HG02840 (cell line): ENCODE measurements around the gene SUDS3.
"Not testable (repeated sequence)": the region's sequence is repeated elsewhere in the genome, so short reads cannot be mapped to it uniquely, and the experiment has no call there.

Source experiments
- ATAC-seq: cut with Tn5 transposase; IDR thresholded peaks from one replicate; pipeline ENCODE4 v1.9.1; 2021; ENCODE audit warnings: mild to moderate bottlenecking, moderate library complexity, moderate number of reproducible peaks; ENCODE audit not compliant: unreplicated experiment, low FRiP score

The SUDS3 gene, protein sequence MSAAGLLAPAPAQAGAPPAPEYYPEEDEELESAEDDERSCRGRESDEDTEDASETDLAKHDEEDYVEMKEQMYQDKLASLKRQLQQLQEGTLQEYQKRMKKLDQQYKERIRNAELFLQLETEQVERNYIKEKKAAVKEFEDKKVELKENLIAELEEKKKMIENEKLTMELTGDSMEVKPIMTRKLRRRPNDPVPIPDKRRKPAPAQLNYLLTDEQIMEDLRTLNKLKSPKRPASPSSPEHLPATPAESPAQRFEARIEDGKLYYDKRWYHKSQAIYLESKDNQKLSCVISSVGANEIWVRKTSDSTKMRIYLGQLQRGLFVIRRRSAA

DNA sequence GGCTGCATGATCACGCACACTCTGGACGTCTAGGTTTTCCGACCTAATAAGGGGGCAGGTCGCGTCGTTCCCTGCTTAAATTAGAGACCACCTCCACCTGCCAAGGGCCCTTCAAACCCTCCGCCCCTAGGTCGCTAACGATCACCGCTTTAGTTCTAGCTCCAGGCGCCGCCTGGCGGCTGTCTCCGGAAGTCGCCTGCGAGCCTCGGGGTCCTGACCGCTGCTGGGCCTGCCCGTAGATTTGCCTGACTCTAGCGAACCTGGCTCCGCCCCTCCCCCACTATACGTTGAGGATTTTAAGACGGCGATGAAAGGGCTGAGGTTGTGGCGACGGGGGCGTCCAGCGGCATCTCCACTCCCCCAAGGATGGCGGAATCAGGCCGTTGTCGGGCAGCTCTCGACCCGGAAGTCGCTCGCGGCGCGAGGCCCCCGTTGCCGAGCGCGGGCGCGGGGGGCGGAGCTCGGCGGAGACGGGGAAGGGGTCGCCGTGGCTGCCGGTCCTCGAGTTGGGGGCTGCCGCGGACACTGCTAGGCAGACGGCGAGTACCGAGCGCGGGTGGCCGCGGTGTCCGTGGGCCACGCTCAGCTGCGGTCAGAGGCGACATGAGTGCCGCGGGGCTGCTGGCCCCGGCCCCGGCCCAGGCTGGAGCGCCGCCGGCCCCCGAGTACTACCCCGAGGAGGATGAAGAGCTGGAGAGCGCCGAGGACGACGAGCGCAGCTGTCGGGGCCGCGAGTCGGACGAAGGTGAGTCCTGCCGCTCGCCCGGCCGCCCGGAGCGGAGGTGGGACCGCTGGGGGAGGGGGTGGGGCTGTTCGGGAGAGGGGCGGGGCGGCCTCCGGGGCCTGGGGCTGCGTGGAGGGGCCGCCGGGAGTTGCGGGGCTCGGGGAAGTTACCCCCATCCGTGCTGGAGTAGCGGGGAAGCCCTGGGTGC, at the start of gene SUDS3:
SUDS3 (plus strand) TSS at position 467 of the 932 bp plus-strand sequence; CDS start at position 604, 137 bp downstream.
- no peak for ATAC-seq

DNA sequence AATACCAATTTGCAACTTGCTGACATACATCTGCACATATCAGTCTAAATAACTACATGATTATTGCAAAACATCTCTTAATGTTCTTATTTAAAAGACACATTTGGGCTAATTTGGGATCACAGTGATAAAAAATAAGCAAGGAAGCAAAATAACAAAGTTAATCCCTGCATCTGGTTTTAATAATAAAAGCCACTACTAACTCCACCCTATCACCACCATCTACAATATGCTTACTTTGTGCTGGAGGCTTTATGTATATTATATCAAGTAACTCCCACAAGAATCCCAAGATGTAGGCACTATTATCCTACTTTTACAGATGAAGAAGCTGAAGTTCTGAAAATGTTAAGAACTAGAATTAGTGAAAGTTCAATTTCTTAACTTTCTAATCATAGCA, 49.4 kb upstream of the SUDS3 start:
- ATAC-seq, result no peak

DNA sequence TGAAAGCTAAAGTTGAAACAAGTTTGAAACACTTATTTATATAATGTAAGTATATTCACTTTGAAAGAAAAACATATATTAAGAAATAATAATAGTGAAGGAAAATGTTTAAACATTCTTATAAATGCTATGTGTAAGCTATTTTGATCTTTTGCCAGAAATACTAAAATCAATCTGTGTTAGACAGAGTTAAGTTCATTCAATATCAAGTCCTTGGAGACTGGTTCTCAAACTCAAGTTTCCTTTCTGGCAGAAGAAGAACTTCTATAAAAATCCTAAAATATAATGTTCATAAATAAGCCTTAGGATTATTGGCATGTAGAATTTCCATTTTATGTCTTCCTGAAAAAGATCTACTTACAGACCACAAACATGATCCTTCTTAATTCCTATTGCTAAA, 49.0 kb upstream of the SUDS3 start:
- no peak for ATAC-seq

DNA sequence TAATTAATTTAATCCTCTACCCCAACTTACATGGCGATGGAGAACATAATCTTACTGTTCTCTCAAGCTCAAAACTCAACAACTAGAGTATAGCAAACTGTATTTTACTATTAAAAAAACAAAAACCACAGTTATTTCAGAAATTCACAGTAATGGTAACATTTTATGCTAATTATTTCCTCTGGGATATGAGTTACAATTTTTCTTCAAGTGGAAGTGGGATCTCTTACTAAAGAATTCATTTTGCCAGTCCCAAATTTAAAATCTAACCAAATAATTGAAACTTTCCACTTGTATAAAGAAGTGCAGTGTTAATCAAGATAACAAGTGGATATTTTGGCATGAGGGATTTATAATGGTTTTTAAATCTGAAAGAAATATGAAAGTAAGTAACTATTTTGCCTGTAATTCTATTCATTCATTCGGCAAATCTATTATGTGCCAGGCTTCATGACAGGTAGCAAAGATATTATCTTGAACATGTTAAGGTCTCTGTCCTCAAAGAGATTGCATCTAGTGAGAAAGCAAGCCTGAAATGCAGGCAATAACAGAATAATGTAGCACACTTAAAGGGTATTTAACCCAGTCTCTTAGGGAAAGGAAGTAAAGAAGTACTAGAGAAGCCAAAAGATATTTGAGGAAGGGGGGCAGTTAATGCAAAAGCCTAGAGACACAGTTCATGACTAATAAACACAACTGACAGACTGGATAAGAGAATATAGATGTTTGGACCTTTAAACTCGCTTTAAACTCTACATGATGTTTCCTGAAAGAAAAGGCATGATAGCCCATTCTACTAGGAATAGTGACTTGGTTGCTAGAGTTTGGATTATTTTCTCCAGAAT, 47.6 kb upstream of the SUDS3 start:
- no peak for ATAC-seq

DNA sequence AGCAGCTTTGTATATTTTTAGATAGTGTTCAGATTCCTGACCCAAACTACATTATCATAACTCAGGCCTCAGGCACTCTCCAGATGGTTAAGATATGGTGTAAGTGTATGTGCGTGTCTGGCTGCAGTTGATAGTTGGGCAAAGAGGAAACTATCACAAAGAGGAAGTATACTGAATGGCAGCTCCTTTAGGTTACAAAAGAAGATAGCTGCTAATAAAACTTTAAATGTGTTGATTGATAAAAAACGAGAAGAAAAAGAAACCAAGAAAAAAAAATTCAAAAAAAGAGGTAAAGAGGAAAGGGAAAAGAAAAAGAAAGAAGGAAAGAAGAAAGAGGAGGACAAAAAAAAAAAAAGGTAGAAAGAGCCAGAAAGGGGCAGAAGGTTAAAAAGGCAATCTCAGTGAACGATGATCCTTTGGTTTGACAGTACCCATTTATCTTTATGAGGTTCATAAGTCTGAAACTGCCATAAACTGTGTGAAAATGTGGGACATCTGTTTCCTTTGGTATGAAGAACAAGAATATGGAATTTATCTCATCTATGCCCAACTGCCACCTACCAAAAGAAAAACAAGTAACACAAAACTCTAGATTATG, 45.8 kb upstream of the SUDS3 start:
- ATAC-seq, result peak; percentile 63

DNA sequence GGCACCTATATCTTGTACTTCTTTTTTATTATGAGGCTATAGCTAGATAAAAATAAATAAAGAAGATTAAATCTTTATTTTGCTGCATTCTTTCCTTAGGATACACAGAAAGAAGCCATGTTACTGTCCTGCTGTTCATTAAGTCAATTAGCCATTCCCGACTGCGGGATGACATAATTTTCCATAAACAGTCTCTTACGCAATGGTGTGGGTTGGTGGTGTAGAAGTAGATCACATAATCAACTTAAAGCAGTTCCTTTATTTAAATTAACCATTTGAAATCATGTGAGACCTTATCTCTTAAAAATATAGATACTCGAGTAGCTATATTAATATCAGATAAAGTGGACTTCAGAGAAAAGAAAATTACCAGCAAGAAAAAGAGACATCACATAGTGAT, 43.8 kb upstream of the SUDS3 start:
- no peak for ATAC-seq

DNA sequence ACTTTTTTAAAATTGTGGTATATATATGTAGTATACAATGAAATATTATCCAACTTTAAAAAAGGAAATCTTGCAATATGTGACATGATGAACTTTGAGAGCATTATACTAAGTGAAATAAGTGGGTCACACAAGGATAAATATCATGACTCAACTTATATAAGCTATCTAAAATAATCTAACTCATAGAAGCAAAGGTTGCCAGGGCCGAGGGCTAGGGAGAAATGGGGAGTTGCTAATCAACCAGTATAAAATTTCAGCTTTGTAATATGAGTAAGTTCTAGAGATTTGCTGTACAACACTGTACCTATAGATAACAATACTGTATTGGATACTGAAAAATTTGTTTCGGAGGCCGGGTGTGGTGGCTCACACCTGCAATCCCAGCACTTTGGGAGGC, 42.1 kb upstream of the SUDS3 start:
- ATAC-seq, result no peak

DNA sequence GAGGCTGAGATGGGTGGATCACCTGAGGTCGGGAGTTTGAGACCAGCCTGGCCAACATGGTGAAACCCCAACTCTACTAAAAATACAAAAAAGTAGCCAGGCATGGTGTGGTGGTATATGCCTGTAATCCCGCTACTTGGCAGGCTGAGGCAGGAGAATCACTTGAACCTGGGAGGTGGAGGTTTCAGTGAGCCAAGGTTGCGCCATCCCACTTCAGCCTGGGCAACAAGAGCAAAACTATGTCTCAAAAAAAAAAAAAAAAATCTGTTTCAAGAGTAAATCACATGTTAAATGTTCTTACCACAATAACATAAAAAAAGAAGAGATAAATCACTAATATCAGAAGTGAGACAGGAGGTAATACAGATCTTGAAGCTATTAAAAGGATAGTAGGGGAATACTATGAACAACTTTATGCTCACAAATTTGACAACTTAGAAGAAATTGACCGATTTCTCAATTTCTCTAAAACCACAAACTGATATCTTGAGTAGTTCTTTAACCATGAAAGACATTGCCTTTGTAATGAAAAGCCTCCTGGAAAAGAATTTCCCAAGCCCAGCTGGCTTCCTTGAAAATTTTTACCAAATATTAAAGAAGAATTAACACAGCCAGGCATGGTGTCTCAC, 41.3 kb upstream of the SUDS3 start:
- no peak for ATAC-seq

DNA sequence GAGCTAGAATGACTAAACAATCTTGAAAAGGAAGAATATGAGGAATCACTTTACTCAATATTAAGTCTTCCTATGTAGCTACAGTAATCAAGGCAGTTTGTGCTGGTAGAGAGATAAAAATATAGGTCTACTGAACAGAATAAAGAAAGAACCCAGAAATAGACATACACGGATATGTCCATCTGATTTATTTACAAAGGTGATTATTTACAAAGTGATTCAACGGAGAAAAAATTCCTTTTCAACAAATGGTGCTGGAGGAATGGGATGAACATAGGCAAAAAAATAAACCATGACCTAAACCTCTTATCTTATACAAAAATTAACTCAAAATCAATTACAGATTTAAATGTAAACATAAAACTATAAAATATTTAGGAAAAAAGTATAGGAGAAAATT, 40.2 kb upstream of the SUDS3 start:
- ATAC-seq, result no peak

DNA sequence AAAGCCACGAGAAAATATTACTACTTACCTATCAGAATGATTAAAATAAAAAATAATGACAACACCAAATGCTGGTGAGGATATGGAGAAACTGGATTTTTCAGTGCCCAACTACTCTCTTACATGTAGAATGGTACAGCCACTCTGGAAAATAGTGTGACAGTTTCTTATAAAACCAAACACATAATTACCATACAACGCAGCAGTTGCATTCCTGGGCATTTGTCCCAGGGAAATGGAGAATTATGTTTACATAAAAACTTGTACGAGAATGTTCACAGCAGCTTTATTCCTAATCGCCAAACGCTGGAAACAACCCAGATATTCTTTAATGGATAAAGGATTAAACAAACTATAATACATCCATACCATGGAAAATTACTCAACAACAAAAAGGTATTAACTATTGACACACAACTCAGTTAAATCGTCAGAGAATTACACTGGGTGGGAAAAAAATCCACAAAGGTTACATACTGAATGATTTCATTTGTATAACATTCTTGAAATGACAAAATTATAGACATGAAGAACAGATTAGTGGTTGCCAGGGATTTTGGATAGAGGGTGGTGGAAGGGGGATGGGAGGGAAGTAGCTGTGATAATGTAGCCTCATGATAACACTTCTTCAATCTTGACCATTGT, 39.0 kb upstream of the SUDS3 start:
- no peak for ATAC-seq

DNA sequence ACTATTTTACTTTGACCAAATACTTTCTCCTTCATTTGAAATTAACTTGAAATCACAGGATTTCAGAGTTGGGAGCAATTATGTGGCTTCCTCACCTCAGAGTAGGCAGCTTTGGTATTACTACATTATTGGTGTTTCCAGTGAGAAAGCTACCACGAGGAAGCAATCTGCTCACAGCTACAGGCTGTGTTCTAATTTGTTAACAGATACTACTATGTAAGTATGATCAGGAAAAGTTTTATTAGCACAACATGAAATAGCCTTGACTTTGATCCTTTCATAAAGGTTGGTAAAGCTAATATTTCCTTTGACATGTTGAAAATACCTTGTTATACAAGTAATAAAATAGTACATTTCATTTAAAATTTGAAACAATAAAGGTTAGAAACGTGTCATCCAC, 34.3 kb upstream of the SUDS3 start:
- no peak for ATAC-seq

DNA sequence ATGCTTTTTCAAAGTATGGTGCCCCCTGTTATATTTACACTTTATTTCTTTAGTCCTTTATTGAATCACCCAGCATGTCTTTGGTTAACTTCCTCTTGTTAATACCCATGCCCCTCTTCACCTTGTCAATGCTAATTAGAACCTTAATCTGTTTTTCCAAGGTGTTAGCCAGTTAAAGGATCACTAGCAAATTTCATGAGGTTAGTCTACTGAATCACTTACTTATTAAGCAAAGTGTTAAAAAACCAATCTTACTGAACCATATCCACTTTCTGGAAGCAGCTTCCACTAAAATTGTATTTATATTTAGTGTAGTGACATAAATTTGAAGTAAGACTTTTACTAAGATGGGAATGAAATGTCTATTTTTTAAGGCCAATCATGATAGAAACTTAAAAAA, 31.5 kb upstream of the SUDS3 start:
- no peak for ATAC-seq

DNA sequence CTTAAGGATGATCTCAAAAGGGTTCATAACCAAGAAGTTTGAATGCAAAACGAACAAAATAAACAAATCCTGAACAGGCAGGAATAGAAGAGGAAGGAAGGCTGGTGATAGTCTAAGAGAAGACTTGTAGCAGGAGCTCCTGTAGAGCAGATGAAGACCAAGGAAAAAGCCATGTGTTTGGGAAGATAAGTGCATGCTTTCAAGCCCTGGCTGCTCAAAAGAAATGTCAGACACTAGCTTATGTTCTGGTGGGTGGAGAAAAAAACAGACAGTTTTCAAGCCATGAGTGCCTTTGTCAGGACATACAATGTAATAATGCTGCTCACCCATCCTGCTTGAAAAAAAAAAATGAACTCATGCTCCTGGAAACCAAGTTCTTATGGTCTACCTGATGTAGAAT, 31.0 kb upstream of the SUDS3 start:
- ATAC-seq, result no peak

DNA sequence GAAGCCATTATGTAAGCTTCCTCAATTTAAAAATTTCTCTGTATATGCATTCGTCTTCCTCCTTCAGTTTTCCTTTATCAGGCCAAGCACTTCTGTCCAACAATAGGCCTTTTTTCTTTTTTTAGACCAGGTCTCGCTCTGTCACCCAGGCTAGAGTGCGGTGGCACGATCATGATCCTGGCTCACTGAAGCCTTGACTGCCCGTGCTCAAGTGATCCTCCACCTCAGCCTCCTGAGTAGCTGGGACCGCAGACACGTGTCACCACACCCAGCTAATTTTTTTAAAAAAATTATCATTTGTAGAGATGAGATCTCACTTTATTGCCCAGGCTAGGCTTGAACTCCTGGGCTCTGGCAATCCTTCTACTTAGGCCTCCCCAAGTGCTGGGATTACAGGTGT, 29.5 kb upstream of the SUDS3 start:
- ATAC-seq, result no peak

DNA sequence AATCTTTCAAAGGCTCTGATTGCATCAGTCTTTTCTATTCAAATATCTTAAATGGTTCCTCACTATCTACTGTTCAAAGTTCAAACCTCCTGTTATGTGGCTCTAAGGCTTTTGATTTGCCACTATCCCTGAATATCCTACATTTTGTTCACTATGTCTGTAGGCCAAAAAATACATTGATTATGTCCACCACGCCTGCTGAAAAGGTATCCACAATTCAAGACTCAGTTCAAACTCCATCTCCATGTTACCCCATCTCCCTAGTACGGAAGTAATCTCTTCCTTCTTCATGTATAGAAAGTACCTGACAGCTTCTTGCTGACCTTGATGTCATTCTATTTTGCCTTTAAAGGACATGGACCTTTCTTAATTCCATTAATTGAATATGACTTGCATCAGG, 28.4 kb upstream of the SUDS3 start:
- no peak for ATAC-seq

DNA sequence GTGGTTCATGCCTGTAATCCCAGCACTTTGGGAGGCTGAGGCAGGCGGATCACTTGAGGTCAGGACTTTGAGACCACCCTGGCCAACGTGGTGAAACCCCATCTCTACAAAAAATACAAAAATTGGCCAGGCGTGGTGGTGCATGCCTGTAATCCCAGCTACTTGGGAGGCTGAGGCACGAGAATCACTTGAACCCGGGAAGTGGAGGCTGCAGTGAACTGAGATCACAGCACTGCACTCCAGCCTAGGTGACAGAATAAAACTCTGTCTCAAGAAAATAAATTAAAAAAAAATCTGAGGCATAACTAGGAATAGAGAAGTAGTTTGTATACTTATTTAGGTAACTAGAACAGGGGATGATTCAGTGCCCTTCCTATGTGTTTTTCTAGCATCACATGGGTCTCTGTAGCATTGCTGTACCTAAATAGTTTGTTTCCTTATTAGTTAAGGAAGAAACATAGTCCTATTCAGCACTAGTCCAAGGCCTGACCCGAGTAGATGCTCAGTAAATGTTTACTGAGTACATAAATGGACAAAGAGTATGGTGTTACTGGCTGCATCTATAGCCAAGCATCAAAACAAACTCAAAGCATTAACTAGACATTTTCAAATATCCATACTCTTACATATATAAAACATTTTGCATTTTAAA, 25.3 kb upstream of the SUDS3 start:
- ATAC-seq, result no peak

DNA sequence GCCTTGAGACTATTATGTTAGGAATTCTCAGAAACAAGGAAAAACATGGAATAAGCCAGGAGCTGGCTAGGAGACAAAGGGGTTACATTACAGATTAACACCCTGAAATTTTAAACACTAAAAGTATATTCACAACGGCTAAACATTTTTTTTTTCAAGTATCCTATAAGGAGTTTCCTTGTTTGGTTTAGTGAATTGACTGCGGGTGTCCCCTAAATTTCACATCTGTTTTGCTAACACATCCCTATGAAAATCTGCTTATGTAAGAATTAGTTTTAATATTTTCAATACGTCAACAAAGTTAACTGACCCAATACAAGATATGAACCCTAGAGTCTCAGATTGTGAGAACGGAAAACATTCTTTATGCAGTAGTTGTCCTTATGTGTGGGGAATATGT, 22.6 kb upstream of the SUDS3 start:
- no peak for ATAC-seq

DNA sequence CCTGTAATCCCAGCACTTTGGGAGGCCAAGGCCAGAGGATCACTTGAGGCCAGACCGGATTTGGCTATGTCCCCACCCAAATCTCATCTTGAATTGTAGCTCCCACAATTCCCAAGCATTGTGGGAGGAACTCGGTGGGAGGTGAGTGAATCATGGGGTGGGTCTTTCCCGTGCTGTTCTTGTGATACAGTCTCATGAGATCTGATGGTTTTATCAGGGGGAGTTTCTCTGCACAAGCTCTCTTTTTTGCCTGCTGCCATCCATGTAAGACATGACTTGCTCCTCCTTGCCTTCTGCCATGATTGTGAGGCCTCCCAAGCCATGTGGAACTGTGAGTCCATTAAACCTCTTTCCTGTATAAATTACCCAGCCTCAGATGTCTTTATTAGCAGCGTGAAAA, 21.9 kb upstream of the SUDS3 start:
- not testable (repeated sequence) for ATAC-seq

DNA sequence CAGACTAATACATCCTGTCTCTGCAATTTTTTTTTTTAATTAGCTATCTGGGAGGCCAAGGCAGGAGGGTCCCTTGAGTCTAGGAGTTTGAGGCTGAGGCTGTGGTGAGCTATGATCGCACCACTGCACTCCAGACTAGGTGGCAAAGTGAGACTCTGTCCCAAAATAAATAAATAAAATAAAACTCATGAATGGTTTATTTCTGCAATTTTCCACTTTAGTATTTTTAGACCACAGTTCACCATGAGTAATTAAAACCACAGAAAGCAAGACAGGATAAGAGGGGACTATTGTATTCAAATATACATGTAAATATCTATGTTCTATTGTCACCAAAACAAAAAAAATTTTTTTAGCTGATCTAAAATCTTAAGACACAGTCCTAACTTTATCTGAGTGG, 21.5 kb upstream of the SUDS3 start:
- ATAC-seq, result no peak
